K562 (cell line): ENCODE results near the gene SOWAHA.

Experiments used
- CTCF ChIP-seq, 3 experiments: IDR thresholded peaks in 2 of 3; conservative IDR thresholded peaks in 1 of 3; 2 replicates each; pipeline ENCODE4 v1.5.1; 2011 to 2012; ENCODE audit warnings: low read length in 3 of 3, mild to moderate bottlenecking in 3 of 3, control low read depth in 2 of 3, improper control_type of control experiment in 1 of 3, inconsistent platforms in 1 of 3, low read depth in 1 of 3, mixed read lengths in 1 of 3, moderate library complexity in 1 of 3; ENCODE audit not compliant: insufficient read depth in 2 of 3
- ELF1 ChIP-seq: fragments of 200-800 bp; sonication (Bioruptor generic); IDR thresholded peaks from 2 replicates; pipeline ENCODE4 v1.6.1; 2016; ENCODE audit warnings: missing genetic modification characterization, missing compliant biosample characterization
- ID3 ChIP-seq, 2 experiments: fragments of 250-450 bp in 1 of 2; fragments of 450-650 bp in 1 of 2; sonication (Bioruptor Pico) in 1 of 2; IDR thresholded peaks; 2 replicates each; pipeline versions ENCODE4 v1.6.1 to v1.8.0; 2016 to 2021; ENCODE audit warnings: mild to moderate bottlenecking in 2 of 2, moderate library complexity in 2 of 2, missing compliant biosample characterization in 1 of 2, missing genetic modification characterization in 1 of 2
- NR2C2 ChIP-seq, 2 experiments: fragments of 200-800 bp in 1 of 2; sonication (Bioruptor generic) in 1 of 2; sonication (generic) in 1 of 2; formaldehyde crosslinking in 1 of 2; IDR thresholded peaks; 2 replicates each; pipeline versions ENCODE4 v1.6.1 to v1.8.0; 2016 to 2022; ENCODE audit warnings: mild to moderate bottlenecking in 1 of 2, missing compliant biosample characterization in 1 of 2, missing genetic modification characterization in 1 of 2, missing genetic modification reagents in 1 of 2
- TCF7L2 ChIP-seq: fragments of 150-350 bp; IDR thresholded peaks from 2 replicates; pipeline ENCODE4 v1.6.1; 2016; ENCODE audit warnings: low read depth, mild to moderate bottlenecking, low read length, moderate library complexity

GRCh38 chr5:132788508-132788907, 24.6 kb upstream of the SOWAHA start:
- no peak for TF ChIP-seq NR2C2 (CRISPR knock-in tag; IDR thresholded peaks at IDR 0.05)
- peak; percentile 84 for TF ChIP-seq NR2C2 (tag; IDR thresholded peaks at IDR 0.05)
- no peak for TF ChIP-seq CTCF (IDR thresholded peaks at IDR 0.05 in 2 of 3, conservative IDR thresholded peaks at IDR 0.05 in 1 of 3; ENCODE audit: insufficient read depth in 2 of 3, low read depth in 1 of 3, low read length in 3 of 3)
- TF ChIP-seq ELF1 (tag) = no peak
- no peak for TF ChIP-seq TCF7L2
- no peak for TF ChIP-seq ID3 (CRISPR knock-in tag; IDR thresholded peaks at IDR 0.05)
- TF ChIP-seq ID3 (tag; IDR thresholded peaks at IDR 0.05) = no peak
